Suppressor macrophage (primary cell): ENCODE measurements around the gene IDUA.
"Not testable (repeated sequence)": the region's sequence is repeated elsewhere in the genome, so short reads cannot be mapped to it uniquely, and the experiment has no call there.

Source experiments
- DNase-seq, 4 experiments: peaks; one replicate each; pipeline ENCODE4 v3.0.0-alpha.2; 2020 to 2022

Gene IDUA

DNA sequence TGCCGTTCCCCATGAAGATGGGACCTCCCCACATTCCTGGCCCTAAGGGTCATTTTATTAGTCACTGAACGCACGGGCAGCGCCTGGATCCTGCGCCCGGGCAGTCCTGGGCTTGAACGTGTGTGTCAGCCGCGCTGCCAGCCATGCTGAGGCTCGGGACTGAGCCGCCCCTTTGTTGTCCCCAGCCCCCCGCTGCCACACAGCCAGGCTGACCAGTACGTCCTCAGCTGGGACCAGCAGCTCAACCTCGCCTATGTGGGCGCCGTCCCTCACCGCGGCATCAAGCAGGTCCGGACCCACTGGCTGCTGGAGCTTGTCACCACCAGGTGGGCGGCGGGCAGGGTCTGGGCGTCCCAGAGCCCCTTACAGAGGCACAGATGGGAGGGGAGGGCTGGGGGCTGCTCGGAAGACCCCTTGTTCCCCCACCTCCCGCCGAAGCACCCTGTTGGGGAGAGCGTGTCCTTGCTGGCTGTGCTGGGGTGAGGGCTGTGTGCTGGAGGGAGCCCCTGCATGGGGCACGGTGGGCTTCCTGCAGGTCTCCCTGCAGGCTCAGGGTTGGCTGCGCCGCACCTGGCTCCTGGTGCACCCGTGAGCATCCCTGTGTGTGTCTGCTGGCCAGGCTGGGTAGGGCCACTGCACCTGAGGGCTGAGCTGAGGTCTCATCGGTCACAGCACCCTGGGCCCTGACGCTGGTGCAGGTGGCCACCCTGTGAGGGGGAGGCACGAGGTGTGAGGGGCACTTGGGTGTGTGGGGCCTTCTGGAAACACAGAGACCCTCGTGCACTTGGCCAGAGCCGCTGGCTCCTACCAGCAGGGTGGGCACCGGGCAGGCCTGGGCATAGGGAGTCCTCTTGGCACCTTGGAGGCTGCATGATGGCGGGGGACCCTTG lies 1.0 kb downstream of the IDUA start:
- DNase-seq = no peak

GRCh38 chr4:988726-989721 lies 2.2 kb downstream of the IDUA start:
- no peak for DNase-seq

- no peak for DNase-seq
Observed at GRCh38 chr4:989722-990471, 3.1 kb downstream of the IDUA start.

DNA sequence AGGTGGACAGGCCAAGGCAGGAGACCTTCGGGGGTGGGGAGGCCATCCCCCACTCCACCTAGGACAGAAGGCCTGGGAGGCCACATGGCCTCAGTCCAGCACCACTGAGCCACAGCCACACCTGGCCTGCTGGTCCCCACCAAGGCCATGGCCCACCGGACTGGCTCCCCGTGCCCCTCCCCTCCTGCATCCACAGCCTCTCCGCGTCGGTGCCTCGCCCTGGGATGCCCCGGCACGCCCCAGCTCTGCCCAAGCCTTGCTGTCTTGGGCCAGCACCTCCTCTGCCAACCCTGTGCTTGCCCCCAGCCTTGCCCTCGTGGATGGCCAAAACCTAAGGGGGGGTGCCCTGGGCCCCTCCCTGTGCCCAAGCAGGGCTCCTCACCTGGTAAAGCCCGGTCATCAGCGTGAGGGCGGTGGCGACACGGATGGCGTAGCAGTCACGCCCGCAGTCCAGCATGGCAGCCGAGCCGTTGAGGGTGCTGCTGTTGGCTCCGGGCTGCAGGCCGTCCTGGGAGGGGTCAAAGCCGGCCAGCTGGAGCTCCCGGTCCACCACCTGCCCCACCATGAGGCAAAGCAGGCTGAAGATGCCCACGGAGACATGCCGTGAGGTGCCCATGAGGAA lies 4.0 kb downstream of the IDUA start:
- no peak for DNase-seq

DNA sequence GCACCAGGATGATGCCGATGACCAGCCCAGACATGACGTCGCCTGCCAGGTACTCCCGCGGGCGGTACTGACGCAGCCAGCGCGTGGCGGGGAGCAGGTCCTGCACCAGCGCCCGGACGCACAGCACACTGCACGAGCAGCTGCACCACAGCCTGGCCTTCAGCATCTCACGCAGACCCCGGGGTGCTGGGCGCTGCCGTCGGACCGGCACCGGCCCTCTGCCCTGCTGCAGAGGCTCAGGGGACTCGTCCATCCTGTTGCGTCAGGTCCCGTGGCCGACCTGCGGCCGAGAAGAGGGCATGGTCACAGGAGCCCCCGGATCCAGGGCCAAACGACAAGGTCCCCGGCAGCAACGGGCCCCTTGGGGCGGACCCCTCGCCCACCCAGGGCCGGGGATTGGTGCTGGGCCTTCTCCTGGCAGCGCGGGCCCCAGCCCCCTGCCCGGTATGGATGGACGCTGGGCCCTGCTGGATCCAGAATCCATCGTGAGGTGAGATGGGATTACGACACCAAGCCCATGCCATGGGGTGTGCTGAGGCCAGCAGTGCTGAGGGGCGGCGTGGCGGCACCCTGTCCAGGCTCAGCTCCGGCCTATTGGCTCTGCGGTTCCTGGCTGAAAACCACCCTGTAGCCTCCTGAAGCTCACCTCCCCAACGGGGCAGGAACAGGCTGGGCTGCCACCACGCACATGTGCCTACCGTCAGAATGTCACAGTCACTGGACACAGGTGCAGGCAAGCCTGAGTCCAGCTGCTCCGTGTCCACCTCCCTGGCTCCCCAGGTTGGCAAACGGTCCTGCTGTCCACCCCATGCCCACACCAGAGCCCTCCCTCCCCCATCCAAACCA lies 4.8 kb downstream of the IDUA start:
- no peak for DNase-seq

DNA sequence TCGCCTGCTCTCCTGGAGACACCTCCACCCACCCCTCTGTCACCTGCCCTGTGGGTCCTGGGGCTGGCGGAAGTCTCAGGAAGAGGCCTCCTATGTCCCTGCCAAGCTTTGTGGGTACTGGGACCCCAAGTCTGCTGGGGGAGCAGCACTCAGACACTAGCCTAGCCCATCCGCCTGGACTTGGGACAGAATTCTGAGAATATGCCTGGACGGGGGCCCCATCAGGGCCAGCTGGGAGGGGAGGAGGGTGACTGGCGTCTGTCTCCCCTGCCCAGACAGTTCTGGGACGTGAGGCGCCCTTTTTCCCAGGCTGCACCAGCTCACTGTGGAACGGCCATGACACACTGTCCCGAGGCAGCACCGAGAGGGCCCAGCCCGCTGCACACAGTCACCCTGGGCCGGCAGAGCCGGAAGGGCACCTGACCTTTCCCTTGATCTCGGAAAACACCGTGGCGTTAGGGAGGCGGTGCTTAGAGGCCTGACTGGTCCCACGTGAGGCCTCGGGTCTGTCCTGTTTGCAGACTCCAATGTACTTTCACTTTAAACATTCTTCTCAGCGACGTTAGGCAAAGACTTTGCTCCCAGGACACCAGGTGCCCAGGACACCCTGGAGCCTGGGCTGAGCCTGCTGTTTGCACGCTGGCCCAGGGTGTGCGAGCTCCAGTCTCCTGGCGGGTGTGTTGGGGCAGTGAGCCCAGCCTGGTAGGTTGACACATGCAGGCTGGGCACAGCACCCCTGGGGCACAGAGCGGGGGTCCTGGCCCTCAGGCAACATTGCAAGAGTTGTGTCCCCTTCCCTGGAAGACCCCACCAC lies 5.7 kb downstream of the IDUA start:
- no peak for DNase-seq

DNA sequence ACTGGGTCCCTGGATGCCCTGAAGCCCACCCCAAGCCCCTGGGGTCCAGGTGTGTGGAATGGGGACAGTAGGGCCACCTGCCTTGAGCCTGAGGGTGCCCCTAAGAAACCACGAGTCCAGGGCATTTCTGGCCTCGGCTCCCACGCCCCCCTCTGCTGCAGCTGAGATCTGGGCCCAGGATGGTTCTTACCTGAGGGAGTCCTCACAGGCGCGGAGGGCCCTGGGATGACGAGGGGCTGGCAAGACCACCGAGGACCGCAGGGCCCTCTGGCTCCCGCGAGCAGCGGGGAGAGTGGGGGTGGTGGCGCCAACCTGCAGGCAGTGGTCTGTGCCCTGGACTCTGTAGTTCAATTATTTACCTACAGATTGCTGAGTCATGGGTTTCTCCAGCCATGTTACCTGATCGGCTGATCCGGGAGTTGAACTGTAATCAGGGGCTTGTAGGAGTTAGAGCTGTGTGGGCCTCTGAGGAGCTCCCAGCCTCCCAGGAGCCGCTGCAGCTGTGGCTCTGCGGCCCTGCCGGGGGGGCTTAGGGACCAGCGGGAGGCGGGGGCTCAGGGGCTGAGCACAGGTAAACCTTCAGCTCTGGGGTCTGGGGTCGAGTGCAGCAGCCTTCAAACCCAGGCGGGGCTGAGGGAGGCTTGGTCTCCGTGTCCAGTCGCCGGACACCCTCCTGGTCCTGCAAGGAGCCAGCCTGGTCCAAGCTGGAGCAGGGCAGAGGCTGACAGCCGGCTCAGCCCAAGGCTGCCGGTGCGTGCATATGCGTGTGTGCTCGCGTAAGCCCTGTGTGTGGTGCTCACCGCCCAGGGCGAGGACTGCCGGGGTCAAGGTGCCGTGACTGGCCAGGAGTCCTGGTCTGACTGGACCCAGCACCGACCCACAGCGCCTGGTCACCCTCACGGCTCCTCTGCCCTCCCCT lies 6.5 kb downstream of the IDUA start, which contains the start of gene SLC26A1:
Gene SLC26A1 (minus strand): TSS at position 294 of the 919 bp plus-strand sequence. CDS start 1,701 bp downstream, outside the sequence.
- no peak for DNase-seq

DNA sequence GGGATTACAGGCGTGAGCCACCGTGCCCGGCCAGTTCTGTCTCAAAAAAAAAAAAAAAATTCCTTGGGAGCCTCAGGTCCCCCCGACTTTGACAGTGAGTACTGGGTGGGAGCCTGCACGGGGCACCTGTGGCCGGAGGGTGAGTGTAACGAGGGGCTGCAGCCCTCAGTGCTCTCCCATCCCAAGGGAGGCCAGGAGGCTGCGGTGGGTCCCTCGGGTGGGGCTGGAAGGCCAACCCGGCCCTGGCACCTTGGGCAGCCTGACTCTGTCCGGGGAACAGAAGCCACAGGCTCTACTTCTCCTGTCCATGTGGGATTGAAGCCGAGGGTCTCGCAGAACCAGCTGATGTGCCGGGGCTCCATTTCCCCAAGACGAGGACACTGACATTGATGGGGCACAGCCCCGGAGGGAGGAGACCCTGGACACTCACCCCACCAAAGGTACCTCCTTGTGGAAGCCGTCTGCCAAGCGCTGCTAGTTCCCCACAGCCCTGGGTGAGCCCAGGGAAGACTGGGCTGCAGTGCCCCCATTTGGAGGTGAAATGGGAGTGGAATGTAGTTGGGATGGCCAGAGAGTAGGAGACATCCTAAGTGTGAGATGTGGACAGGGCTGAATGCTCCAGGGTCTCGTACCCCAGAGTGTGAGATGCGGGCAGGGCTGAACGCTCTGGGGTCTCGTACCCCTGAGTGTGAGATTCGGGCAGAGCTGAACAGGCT lies 8.6 kb downstream of the IDUA start:
- peak in 2 of 4 experiments; percentile 15 to 35 for DNase-seq

- no peak for DNase-seq
Observed at GRCh38 chr4:996030-996996, 9.5 kb downstream of the IDUA start.

GRCh38 chr4:996997-997374 lies 10.1 kb downstream of the IDUA start:
- DNase-seq = no peak

- DNase-seq = peak in 3 of 4 experiments; percentile 18 to 64 (median 45)
Observed at GRCh38 chr4:997375-998071, 10.7 kb downstream of the IDUA start.

GRCh38 chr4:998096-998691 lies 11.3 kb downstream of the IDUA start:
- no peak for DNase-seq

GRCh38 chr4:999240-999863 lies 12.5 kb downstream of the IDUA start:
- DNase-seq = not testable (repeated sequence)

DNA sequence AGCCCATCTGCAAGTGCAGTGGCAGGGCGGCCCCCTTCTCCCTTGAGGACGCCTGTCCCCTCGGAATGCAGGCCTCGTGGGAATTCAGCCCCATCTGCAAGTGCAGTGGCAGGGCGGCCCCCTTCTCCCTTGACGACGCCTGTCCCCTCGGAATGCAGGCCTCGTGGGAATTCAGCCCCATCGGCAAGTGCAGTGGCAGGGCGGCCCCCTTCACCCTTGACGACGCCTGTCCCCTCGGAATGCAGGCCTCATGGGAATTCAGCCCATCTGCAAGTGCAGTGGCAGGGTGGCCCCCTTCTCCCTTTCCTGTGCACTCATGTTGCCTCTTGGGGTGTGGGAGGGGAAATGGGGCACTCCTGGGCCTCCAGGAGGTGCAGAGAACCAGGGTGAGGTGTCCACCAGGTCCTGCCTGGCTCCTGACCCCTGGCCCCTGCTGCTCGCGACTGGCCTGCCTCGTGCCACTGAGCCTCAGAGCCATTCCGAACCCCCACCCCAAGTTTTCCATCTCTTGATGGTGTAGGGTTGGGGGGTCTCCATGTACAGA lies 13.1 kb downstream of the IDUA start:
- DNase-seq = no peak

DNA sequence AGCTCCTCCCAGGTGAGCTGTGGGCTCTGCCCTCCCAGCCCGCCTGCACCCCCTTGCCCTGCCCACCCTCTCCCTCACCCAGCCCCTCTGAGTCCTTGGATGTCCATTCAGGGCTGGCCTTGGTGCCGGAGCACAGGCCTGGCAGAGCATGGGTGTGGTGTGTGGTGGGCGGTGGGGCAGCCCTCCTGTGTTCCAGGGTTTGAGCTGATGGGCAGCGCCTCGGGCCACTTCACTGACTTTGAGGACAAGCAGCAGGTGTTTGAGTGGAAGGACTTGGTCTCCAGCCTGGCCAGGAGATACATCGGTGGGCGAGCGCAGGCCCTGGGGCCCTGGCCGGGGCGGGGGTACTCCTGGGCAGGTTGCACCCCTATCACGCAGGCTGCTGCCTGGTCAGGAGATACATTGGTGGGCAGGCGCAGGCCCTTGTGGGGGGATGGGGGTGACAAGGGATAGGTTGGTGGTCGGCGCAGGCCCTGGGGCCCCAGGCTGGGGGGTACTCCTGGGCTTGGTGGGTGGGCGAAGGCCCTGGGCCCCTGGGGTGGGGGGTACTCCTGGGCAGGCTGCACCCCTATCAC lies 13.9 kb downstream of the IDUA start:
- DNase-seq = no peak
